HG03066 (cell line): ENCODE data around the gene ZFYVE19.

Source experiments
- ATAC-seq: cut with Tn5 transposase; IDR thresholded peaks from one replicate; pipeline ENCODE4 v1.9.1; 2021; ENCODE audit warnings: low read depth; ENCODE audit not compliant: unreplicated experiment

ZFYVE19 gene

GRCh38 chr15:40807028-40807887 is at the start of gene ZFYVE19, which contains the start of gene DNAJC17:
Gene ZFYVE19 (plus strand): TSS chr15:40807089. CDS start chr15:40807590, 501 bp downstream.
Gene DNAJC17 (minus strand): TSS chr15:40807473. CDS start chr15:40807446, 27 bp downstream.
- peak; percentile 93 for ATAC-seq

- no peak for ATAC-seq
These were observed 46.9 kb upstream of the ZFYVE19 start for GRCh38 chr15:40759961-40760360.

- ATAC-seq = no peak
These were observed 43.7 kb upstream of the ZFYVE19 start for GRCh38 chr15:40762919-40763800.

- peak; percentile 60 for ATAC-seq
These were observed 42.9 kb upstream of the ZFYVE19 start, which contains the start of gene GCHFR for GRCh38 chr15:40763801-40764628. Gene GCHFR (plus strand): TSS chr15:40764068. CDS start chr15:40764181, 113 bp downstream.

- ATAC-seq = no peak
These were observed 42.2 kb upstream of the ZFYVE19 start for GRCh38 chr15:40764629-40765103.

GRCh38 chr15:40766194-40766815 is 40.6 kb upstream of the ZFYVE19 start:
- ATAC-seq = no peak

- ATAC-seq = no peak
These were observed 39.7 kb upstream of the ZFYVE19 start for GRCh38 chr15:40766906-40767837.

GRCh38 chr15:40767838-40768500 is 38.9 kb upstream of the ZFYVE19 start:
- no peak for ATAC-seq

GRCh38 chr15:40768521-40769273 is 38.2 kb upstream of the ZFYVE19 start:
- no peak for ATAC-seq

GRCh38 chr15:40769274-40770146 is 37.4 kb upstream of the ZFYVE19 start, which contains the start of gene C15orf62:
Gene C15orf62 (plus strand): TSS chr15:40769980. CDS start chr15:40770496, 516 bp downstream.
- ATAC-seq = peak; percentile 53

- ATAC-seq = no peak
These were observed 36.7 kb upstream of the ZFYVE19 start for GRCh38 chr15:40770147-40770721.

GRCh38 chr15:40771242-40771641 is 35.6 kb upstream of the ZFYVE19 start:
- no peak for ATAC-seq

GRCh38 chr15:40772014-40772413 is 34.9 kb upstream of the ZFYVE19 start:
- ATAC-seq = no peak

GRCh38 chr15:40773496-40773895 is 33.4 kb upstream of the ZFYVE19 start:
- ATAC-seq = no peak

- ATAC-seq = no peak
These were observed 33.0 kb upstream of the ZFYVE19 start for GRCh38 chr15:40773902-40774301.

- ATAC-seq = no peak
These were observed 31.9 kb upstream of the ZFYVE19 start for GRCh38 chr15:40775007-40775406.
